HG02678 (cell line): ENCODE measurements around the gene COX19.
A peak's percentile ranks its signal among the peaks of the same experiment; 100 is the strongest.
"Not testable (repeated sequence)": the region's sequence is repeated elsewhere in the genome, so short reads cannot be mapped to it uniquely, and the experiment has no call there.

Source experiments
- ATAC-seq: cut with Tn5 transposase; IDR thresholded peaks from one replicate; pipeline ENCODE4 v1.9.1; 2021; ENCODE audit warnings: mild to moderate bottlenecking, moderate library complexity; ENCODE audit not compliant: unreplicated experiment

The COX19 gene

GRCh38 chr7:931871-932650 lies 43.3 kb downstream of the COX19 start:
- ATAC-seq, result no peak

GRCh38 chr7:930975-931758 lies 44.2 kb downstream of the COX19 start:
- no peak for ATAC-seq

GRCh38 chr7:929311-929711 lies 46.0 kb downstream of the COX19 start:
- ATAC-seq, result no peak

- no peak for ATAC-seq
Measured at GRCh38 chr7:927031-927671, 48.2 kb downstream of the COX19 start.

DNA sequence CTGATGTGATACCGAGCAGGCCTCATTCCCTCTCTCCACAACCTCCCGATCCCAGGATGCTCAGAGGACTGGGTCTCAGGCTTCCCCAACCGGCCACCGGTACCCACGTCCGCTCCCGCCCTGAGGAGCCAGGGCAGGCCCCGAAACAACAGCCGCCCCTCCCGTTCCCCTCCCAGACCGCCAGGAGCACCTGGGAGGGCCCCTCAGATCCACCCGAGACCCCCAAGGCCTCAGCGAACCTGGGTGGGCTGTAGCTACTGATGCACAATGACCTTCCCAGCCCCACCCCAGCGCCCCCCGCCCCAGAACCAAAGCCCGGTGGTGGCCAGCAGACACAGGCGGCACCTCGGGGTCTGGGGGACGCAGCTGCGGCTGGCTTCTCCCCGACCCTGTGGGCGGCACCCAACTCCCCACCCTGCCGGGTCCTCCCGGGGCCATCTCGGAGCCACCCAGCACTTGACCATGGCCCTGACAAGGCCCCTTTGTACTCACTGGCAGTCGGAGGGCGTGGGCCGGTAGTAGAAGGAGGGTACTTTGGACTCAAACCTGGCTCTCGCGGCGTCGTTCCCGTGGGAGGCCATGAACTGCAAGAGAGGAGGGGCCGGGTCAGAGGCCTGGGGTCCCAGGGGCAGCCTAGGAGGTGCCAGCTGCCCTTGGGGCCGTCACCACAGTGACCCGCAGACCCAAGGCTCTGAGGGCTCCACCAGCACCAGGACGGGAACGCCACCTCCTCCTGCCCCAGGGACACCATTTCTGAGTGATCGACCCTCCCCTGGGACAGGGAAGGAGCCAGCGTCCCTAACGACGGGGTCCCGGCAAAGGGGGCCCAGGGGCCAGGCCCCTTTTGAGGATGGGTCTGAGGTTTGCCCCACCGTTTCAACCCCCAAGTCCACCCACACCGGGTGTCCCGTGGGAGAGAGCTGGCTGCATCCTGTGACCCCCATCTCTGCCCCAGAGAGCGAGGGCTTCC lies 49.0 kb downstream of the COX19 start:
- no peak for ATAC-seq

DNA sequence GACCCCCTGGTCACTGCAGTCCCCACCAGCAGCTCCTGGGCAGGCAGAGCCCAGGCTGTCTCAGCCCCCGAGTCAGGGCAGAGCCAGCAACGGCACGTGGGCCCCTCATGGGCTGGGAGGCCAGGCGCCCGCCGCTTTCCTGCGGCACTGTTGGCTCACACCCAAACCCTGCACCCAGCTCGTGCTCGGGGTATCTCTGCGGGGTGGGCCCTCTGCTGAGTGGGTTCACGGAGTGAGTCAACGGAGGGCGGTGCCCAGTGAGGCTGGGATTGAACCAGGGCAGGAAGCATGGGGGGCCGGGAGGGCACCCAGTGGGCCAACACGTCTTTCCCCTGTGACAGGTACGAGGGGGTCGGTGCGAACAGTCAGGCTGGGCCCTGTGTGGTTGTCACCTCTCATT lies 49.7 kb downstream of the COX19 start:
- ATAC-seq, result no peak

DNA sequence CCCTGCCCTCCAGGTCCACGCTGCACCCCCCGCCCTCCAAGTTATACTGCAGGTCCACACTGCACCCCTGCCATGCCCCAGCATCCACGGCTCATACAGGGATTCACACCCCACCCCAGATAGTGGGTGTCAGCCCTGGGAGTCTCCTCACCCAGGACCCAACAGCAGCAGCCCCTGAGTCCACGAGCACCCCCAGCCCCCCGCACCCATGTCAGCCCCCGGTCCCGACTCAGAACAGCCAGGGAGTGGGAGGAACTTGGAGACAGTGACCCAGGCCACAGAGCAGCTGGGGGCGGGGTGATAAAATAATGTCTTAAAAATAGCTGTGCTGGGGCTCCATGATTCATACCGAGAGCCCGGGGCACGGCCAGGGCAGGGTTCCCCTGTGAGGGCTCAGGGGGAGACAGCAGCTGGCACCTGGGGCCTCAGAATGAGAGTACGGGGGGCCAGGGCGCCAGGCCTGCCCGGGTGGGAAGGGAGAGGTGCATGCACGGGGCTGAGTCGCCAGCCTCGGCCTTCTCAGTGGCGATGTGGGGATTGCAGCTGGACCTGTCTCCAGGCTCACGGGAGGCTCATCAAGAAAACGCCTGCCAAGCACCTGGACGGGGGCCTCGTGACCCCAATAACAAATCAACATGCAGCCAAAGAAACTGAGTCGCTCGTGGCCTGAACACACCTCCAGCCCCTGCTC lies 50.7 kb downstream of the COX19 start:
- peak; percentile 48 for ATAC-seq

GRCh38 chr7:924042-924441 lies 51.3 kb downstream of the COX19 start:
- ATAC-seq, result not testable (repeated sequence)

DNA sequence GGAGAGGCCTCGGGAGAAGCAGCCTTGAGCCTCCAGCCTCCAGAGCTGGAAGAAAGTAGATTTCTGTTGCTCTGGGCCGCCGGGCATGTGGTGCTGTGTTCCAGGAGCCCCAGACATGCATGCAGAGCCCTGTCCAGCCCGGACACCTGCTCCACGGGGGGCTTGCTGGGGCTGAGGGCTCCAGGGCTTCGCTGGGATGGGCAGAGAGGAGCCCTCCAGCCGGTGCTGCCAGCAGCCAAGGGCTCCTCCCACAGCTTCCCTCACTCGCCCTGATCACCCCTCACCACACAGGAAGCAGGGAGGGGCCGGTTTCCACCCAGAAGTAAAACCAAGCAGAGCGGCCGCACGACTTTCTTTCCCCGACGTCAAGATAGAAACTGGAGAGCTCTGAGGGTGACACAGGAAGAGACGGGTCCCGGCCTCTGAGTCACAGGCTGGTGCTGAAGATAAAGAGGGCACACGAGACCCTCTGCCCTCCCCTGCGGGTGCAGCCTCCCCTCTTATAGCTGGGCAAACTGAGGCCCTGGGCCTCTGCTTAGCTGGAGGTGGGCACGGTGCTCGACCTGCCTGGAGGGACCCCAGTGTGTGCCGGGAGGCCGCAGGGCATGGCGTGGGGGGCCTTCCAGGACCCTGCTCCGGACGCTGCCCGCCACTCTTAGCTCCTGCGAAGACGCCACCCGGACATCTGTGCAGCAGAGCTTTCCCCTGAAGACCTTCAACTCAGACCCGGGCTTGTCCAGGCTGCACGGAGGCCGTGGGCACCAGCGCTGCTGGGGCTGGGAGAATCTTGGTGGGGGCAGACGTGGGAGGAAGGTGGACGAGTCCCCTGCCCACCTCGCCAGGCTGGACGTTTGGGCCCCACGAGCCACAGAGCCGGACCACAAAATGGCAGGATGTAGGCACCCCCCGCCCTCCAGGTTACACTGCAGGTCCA lies 52.0 kb downstream of the COX19 start:
- peak; percentile 85 for ATAC-seq

DNA sequence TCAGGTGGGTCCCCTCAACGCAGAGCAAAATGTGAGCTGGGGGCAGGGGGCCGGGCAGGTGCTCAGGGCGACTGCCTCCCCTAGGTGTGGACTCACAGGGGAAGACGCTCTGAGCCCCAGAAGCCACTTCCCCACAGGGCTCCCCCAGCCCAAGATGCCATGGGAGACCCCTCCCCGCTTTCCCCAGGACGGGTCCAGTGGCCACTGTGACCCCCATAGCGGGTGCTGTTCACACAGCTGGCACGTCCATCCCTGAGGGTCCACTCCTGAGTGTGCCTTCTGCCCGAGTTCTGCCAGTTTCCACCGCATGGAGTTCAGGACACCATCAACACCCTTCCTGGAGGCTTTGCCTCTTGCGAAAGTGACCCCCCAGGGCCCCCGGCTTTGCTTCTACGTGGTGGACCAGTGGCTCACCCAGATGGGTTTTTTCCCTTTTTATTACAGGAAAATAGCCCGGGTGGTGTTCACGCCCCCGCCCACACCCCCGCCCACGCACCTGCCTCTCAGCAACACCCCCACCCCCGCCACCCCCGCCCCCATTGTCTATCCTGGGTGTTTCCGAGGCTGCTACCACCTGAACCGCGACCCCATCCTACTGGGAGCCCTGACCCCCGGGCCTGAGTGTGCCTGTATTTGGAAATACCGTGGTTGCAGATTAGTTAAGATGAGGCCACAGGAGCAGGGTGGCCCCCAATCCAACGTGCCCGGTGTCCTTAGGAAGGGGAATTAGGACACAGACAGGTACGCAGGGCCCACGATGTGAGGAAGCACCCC lies 52.8 kb downstream of the COX19 start:
- no peak for ATAC-seq

DNA sequence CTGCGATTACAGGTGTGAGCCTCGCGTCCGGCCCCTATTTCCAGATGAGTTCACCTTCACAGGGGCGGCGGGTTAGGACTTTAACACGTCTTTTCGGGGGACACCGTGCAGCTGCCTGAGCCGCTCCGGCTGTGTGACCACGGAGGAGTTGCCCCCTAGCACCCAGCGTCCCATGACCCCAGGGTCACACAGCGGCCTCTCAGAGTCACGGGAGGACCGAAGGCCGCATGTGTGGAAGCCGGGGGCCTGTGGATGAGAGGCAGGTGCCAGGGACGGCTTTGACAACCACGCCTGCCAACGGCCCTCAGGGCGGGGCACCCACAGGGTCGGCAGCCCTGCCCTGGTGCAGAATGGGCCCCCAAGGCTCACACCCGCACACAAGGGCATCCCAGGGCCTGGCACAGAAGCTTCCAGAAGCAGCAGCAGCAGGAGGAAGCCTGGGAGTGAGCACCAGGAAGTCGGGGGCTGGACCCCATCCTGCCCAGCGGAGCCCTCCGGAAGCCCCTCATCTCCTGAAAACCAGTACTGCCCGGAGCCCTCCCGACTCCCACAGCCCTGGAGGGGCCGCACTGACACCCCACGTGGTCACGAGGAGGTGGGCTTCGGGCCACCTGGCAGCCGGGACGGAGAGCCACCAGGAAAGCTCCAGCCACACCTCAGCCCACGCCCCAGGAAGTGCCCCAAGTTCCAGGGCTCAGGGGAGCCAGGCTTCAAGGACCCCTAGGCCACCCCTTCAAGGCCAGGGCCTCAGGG lies 53.6 kb downstream of the COX19 start:
- no peak for ATAC-seq

DNA sequence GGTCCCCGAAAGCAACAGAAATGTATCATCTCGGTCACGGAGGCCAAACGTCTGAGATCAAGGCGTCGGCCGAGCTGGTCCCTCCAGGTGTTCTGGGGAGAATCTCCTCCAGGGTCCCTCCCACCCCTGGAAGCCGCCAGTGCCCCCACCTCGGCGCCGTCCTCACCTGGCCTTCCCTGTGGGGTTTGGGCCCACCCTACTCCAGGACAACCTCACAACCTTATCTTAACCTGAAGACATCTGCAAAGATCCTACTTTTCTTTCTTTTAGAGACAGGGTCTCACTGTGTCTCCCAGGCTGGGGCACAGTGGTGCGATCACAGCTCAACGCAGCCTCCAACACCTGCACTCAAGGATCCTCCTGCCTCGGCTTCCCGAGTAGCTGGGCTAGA lies 54.3 kb downstream of the COX19 start:
- no peak for ATAC-seq

DNA sequence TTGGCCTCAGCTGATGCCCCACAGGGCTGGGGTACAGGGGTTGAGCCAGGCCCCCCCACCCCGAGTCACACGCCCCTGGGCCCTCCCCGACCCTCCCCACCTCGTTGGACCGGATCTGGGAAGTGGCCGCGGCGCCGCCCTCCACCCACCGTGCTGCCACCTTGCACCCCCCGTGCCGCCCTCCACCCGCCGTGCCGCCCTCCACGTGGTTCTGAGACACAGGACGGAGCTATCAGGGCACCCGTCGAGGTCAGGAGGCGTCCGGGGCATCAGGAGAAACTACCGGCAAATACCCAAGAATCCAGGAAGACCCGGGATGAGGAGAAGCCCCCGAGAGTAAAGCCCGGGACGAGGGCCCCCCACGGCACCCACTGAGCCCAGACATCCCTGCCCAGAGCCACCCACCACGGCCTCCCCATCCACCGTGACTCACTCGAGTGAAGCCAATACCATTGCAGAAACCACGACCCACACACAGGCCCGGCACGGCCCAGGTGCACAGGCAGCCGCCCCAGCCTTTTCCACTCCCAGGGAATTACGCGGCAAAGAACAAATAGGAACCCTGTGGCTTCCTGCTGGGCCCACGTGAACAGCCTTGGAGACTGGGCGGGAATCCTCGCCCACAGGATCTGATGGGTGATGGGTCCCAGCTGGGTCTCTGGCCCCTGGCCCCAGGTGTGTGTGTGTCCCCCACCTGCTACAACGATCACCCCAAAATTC lies 54.8 kb downstream of the COX19 start:
- ATAC-seq, result no peak

DNA sequence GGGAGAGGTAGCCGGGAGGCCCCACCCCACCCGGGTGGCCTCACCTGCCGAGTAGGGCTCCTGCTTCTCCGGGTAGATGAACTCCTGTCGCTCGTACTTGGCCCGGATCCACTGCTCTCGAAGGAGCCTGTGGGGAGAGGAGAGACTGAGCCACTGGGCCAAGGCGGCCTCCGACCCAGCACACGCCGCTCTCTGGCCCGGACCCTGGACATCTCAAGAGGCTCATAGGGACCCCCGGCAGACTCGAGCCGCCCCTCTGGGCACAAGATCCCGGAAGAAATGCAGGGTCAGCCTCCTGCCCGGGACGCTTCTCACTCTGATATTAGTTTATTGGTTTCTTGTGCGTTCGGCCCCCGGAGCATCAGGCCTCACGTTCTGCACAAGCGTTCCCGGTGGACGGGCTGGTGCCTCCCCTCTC lies 55.4 kb downstream of the COX19 start:
- no peak for ATAC-seq

DNA sequence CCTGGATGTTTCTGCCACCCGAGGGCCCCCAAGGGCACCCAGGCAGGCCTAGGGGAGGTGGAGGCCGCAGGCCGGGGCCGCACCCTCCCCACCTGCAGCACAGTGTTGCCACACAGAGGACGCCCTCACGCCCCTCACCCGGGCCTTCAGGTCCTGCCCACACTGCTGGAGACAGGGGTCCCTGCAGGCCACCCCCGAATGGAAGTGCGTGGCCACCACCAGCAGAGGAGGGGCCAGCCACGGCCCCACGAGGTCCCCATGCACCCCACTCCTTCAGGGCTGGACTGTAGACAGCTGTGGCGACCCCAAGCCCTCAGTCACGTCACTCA lies 56.3 kb downstream of the COX19 start:
- ATAC-seq, result no peak

GRCh38 chr7:918441-919113 lies 56.8 kb downstream of the COX19 start:
- ATAC-seq, result no peak

- no peak for ATAC-seq
Measured at GRCh38 chr7:918118-918425, 57.3 kb downstream of the COX19 start.
